Measurements from ENCODE around the gene CAPN5.

The CAPN5 gene

GRCh38 chr11:77082838-77083565, 16.2 kb downstream of the CAPN5 start:
- no peak overlapping the region for H3K27ac ChIP-seq (ENCODE audit: low read depth, low read length)
- no peaks in the 10 kb centered on the region for H3K27me3 ChIP-seq (ENCODE audit: control insufficient read depth, low read length)
- no peaks in the 10 kb centered on the region for H4K20me1 ChIP-seq (ENCODE audit: control insufficient read depth, insufficient read depth, low read depth, low read length)
- TF ChIP-seq EZH2phosphoT487 (IDR thresholded peaks at IDR 0.05; ENCODE audit: borderline replicate concordance, low read length): no peak
- H3K79me2 ChIP-seq (ENCODE audit: control insufficient read depth, low read length): no peaks in the 10 kb centered on the region
- H3K4me1 ChIP-seq (ENCODE audit: control insufficient read depth, low read length): peaks cover 10% of the 10 kb centered on the region
- H3K36me3 ChIP-seq (ENCODE audit: control insufficient read depth, low read length): no peaks in the 10 kb centered on the region
- no peak overlapping the region for H3K4me3 ChIP-seq (ENCODE audit: low read length)
- no peaks in the 10 kb centered on the region for H3K9me3 ChIP-seq (ENCODE audit: control insufficient read depth, insufficient read depth, low read length)
- no peak overlapping the region for H3K4me2 ChIP-seq (ENCODE audit: low read length)
- H3F3A ChIP-seq (ENCODE audit: control insufficient read depth, insufficient read depth): no peaks in the 10 kb centered on the region
- H3K9me2 ChIP-seq (replicated peaks; ENCODE audit: control insufficient read depth, low read length): no peaks in the 10 kb centered on the region

GRCh38 chr11:77083566-77084245, 16.9 kb downstream of the CAPN5 start:
- no peak for TF ChIP-seq CTCF (IDR thresholded peaks at IDR 0.05; ENCODE audit: low read depth, low read length, poor library complexity, severe bottlenecking)
- TF ChIP-seq EZH2phosphoT487 (IDR thresholded peaks at IDR 0.05; ENCODE audit: borderline replicate concordance, low read length): no peak
- H3K36me3 ChIP-seq (ENCODE audit: control insufficient read depth, low read length): no peaks in the 10 kb centered on the region
- H3K4me2 ChIP-seq (ENCODE audit: low read length): no peak overlapping the region
- no peaks in the 10 kb centered on the region for H3K9me2 ChIP-seq (replicated peaks; ENCODE audit: control insufficient read depth, low read length)
- H4K20me1 ChIP-seq (ENCODE audit: control insufficient read depth, insufficient read depth, low read depth, low read length): no peaks in the 10 kb centered on the region
- no peaks in the 10 kb centered on the region for H3K79me2 ChIP-seq (ENCODE audit: control insufficient read depth, low read length)
- H3K27me3 ChIP-seq (ENCODE audit: control insufficient read depth, low read length): no peaks in the 10 kb centered on the region
- H3K27ac ChIP-seq (ENCODE audit: low read depth, low read length): no peak overlapping the region
- peaks cover 10% of the 10 kb centered on the region for H3K4me1 ChIP-seq (ENCODE audit: control insufficient read depth, low read length)
- no peaks in the 10 kb centered on the region for H3F3A ChIP-seq (ENCODE audit: control insufficient read depth, insufficient read depth)
- H3K4me3 ChIP-seq (ENCODE audit: low read length): no peak overlapping the region
- H3K9me3 ChIP-seq (ENCODE audit: control insufficient read depth, insufficient read depth, low read length): no peaks in the 10 kb centered on the region

GRCh38 chr11:77084581-77085191, 17.9 kb downstream of the CAPN5 start:
- no peaks in the 10 kb centered on the region for H3K9me3 ChIP-seq (ENCODE audit: control insufficient read depth, insufficient read depth, low read length)
- no peak overlapping the region for H3K4me3 ChIP-seq (ENCODE audit: low read length)
- H3K79me2 ChIP-seq (ENCODE audit: control insufficient read depth, low read length): no peaks in the 10 kb centered on the region
- no peak for TF ChIP-seq CTCF (IDR thresholded peaks at IDR 0.05; ENCODE audit: low read depth, low read length, poor library complexity, severe bottlenecking)
- TF ChIP-seq EZH2phosphoT487 (IDR thresholded peaks at IDR 0.05; ENCODE audit: borderline replicate concordance, low read length): no peak
- no peaks in the 10 kb centered on the region for H3F3A ChIP-seq (ENCODE audit: control insufficient read depth, insufficient read depth)
- H4K20me1 ChIP-seq (ENCODE audit: control insufficient read depth, insufficient read depth, low read depth, low read length): no peaks in the 10 kb centered on the region
- no peak overlapping the region for H3K4me2 ChIP-seq (ENCODE audit: low read length)
- no peaks in the 10 kb centered on the region for H3K27me3 ChIP-seq (ENCODE audit: control insufficient read depth, low read length)
- H3K4me1 ChIP-seq (ENCODE audit: control insufficient read depth, low read length): peaks cover 8% of the 10 kb centered on the region
- no peaks in the 10 kb centered on the region for H3K36me3 ChIP-seq (ENCODE audit: control insufficient read depth, low read length)
- H3K9me2 ChIP-seq (replicated peaks; ENCODE audit: control insufficient read depth, low read length): no peaks in the 10 kb centered on the region
- H3K27ac ChIP-seq (ENCODE audit: low read depth, low read length): no peak overlapping the region

- H3K4me1 ChIP-seq (ENCODE audit: control insufficient read depth, low read length): no peaks in the 10 kb centered on the region
- no peak overlapping the region for H3K4me3 ChIP-seq (ENCODE audit: low read length)
- H3K9me2 ChIP-seq (replicated peaks; ENCODE audit: control insufficient read depth, low read length): no peaks in the 10 kb centered on the region
- H3F3A ChIP-seq (ENCODE audit: control insufficient read depth, insufficient read depth): no peaks in the 10 kb centered on the region
- H3K36me3 ChIP-seq (ENCODE audit: control insufficient read depth, low read length): no peaks in the 10 kb centered on the region
- H3K27me3 ChIP-seq (ENCODE audit: control insufficient read depth, low read length): no peaks in the 10 kb centered on the region
- no peak overlapping the region for H3K27ac ChIP-seq (ENCODE audit: low read depth, low read length)
- H3K4me2 ChIP-seq (ENCODE audit: low read length): no peak overlapping the region
- H3K9me3 ChIP-seq (ENCODE audit: control insufficient read depth, insufficient read depth, low read length): no peaks in the 10 kb centered on the region
- H4K20me1 ChIP-seq (ENCODE audit: control insufficient read depth, insufficient read depth, low read depth, low read length): no peaks in the 10 kb centered on the region
- TF ChIP-seq EZH2phosphoT487 (IDR thresholded peaks at IDR 0.05; ENCODE audit: borderline replicate concordance, low read length) (no peak), CTCF (IDR thresholded peaks at IDR 0.05; ENCODE audit: low read depth, low read length, poor library complexity, severe bottlenecking) (no peak)
- no peaks in the 10 kb centered on the region for H3K79me2 ChIP-seq (ENCODE audit: control insufficient read depth, low read length)
These were observed 18.9 kb downstream of the CAPN5 start for GRCh38 chr11:77085652-77086051.
